Sigmoid colon (tissue), 7 donors: ENCODE data around the gene PLTP. TPM values are rescaled to one million over a fixed set of nuclear protein-coding genes. Genes with fewer than 3 reads are reported as not detected.

ENCODE experiments used
- DNase-seq: peaks from one replicate; pipeline ENCODE4 v3.0.0-alpha.2; 2019
- H3K27ac ChIP-seq, 4 donors: fragments of 200-600 bp; sonication (generic); one replicate each; pipeline ENCODE4 v1.5.1; 2016 to 2019; ENCODE audit warnings: mild to moderate bottlenecking in 1 of 4
- H3K27me3 ChIP-seq, 3 donors: fragments of 200-600 bp; sonication (generic); one replicate each; pipeline ENCODE4 v1.5.1; 2019; ENCODE audit warnings: mild to moderate bottlenecking in 1 of 3
- H3K36me3 ChIP-seq, 4 donors: fragments of 200-600 bp; sonication (generic); one replicate each; pipeline ENCODE4 v1.5.1; 2016 to 2019
- H3K4me1 ChIP-seq, 4 donors: fragments of 200-600 bp; sonication (generic); one replicate each; pipeline ENCODE4 v1.5.1; 2017 to 2019
- H3K4me3 ChIP-seq, 4 donors: fragments of 200-600 bp; sonication (generic); one replicate each; pipeline ENCODE4 v1.5.1; 2017 to 2019; ENCODE audit warnings: mild to moderate bottlenecking in 2 of 4, moderate library complexity in 1 of 4
- H3K9me3 ChIP-seq, 4 donors: fragments of 200-600 bp in 3 of 4; sonication (generic) in 3 of 4; one replicate each; pipeline versions ENCODE4 v1.5.1 to v1.6.1; 2013 to 2019
- EP300 ChIP-seq, 4 donors: sonication (generic); formaldehyde crosslinking; IDR thresholded peaks; one replicate each; pipeline ENCODE4 v1.6.1; 2017; ENCODE audit warnings: antibody characterized with exemption in 4 of 4
- POLR2A ChIP-seq, 2 donors: fragments of 450-650 bp; IDR thresholded peaks; one replicate each; pipeline ENCODE4 v1.6.1; 2016; ENCODE audit warnings: antibody characterized with exemption in 2 of 2, mild to moderate bottlenecking in 2 of 2, moderate library complexity in 2 of 2
- POLR2AphosphoS5 ChIP-seq, 4 donors: sonication (generic); formaldehyde crosslinking; IDR thresholded peaks; one replicate each; pipeline ENCODE4 v1.6.1; 2017; ENCODE audit warnings: antibody characterized with exemption in 4 of 4
- WGBS, 2 donors: extraction: QIAGEN DNeasy Blood & Tissue Kit; methylation state at CpG; one replicate each; pipeline ENCODE4 v1.1.7; 2013; 5-methylcytosine and 5-hydroxymethylcytosine counted together
- intact Hi-C: fragments of 100-400 bp; cut with DNase I; formaldehyde crosslinking; loops from one replicate; pipeline ENCODE4 v1.15.1; 2023
- polyA plus RNA-seq, 3 donors: library from polyadenylated mRNA; stranded (reverse); fragments of 200-250 nt; gene quantifications; one replicate each; pipeline ENCODE4 v1.2.3, GENCODE V29; 2013
- total RNA-seq, 4 donors: library from RNA; depleted of rRNA; stranded (reverse); fragments of >200 nt; gene quantifications; one replicate each; pipeline ENCODE4 v1.1.0, GENCODE V29; 2016
- TF ChIP-seq, protein P1 (sequence below), 4 experiments: fragments of 450-650 bp in 3 of 4; fragments of 200-600 bp in 1 of 4; IDR thresholded peaks; one replicate each; pipeline ENCODE4 v1.5.1; 2016 to 2019; ENCODE audit warnings: antibody characterized with exemption in 4 of 4, mild to moderate bottlenecking in 3 of 4, moderate library complexity in 2 of 4
- donor health status: healthy with polysubstance abuse.
- donor health status: Bipolar disorder and iron deficiency.
- donor health status: healthy.

PLTP gene
- total and polyA plus RNA-seq, 7 donors: 36.6 to 296 (median 68.7) TPM

DNA sequence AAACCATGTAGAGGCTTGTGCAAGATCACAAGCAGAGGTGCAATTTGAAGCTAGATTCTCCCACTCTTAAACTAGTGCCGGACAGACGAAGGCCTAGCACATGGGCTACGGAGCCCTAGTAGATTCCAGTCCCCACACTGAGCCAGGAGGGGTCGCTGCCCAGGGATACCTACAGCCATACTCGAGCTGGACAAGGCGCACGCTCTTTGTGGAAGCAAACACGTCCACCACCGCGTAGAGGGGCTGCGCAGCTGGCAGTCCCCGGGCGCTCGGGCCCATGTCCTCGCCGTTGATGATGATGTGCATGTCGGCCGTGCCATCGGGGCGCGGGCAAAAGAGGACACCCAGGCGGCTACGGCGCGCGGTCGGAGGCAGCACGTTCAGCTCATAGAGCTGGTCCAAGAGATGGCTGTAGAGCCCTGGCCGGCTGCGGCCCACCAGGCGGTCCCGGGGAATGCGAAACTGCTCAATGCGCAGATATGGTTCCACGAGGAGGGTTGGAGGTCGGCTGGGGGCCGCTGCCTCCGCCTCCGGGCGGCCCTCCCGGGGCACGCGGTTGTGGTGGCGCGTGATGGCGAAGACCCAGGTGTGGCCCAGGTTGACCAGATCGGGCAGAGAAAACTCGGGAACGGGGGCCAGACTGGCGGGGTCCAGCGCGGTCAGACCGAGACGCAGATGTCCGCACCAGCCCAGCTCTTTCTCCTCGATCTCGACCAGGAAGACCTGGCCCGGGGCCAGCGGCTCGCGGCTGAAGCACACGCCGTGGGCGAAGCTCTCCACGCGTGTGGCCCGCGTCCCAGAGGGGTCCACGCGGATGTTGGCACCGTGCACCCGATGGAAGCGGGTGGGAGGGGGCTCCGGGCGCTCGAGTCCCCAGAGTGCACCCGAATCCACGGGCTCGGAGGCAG lies 21.6 kb downstream of the PLTP start:
- no peak for TF ChIP-seq POLR2A (IDR thresholded peaks at IDR 0.05)
- no peak for TF ChIP-seq EP300 (IDR thresholded peaks at IDR 0.05)
- TF ChIP-seq POLR2AphosphoS5 (IDR thresholded peaks at IDR 0.05): peak; percentile 14 to 54 (median 46)
- TF ChIP-seq, protein P1, sequence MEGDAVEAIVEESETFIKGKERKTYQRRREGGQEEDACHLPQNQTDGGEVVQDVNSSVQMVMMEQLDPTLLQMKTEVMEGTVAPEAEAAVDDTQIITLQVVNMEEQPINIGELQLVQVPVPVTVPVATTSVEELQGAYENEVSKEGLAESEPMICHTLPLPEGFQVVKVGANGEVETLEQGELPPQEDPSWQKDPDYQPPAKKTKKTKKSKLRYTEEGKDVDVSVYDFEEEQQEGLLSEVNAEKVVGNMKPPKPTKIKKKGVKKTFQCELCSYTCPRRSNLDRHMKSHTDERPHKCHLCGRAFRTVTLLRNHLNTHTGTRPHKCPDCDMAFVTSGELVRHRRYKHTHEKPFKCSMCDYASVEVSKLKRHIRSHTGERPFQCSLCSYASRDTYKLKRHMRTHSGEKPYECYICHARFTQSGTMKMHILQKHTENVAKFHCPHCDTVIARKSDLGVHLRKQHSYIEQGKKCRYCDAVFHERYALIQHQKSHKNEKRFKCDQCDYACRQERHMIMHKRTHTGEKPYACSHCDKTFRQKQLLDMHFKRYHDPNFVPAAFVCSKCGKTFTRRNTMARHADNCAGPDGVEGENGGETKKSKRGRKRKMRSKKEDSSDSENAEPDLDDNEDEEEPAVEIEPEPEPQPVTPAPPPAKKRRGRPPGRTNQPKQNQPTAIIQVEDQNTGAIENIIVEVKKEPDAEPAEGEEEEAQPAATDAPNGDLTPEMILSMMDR (IDR thresholded peaks at IDR 0.05): peak in 3 of 4 experiments; percentile 42 to 67 (median 56)
- intact Hi-C loops: loop anchor here (2.0 to 5.0 kb wide), 3 partner anchors 44 to 92 kb away; partner anchors contain the start of genes PCIF1 and SNX21
- 1% methylated on average over 79 of the region's 79 CpGs for WGBS, 2 donors
- DNase-seq: peak; percentile 94
- Histone ChIP-seq H3K27me3 (no peaks in the 10 kb centered on the region), H3K36me3 (peaks cover 7 to 51% (median 14%) of the 10 kb centered on the region in 4 donors), H3K4me1 (peaks cover 0 to 40% (median 29%) of the 10 kb centered on the region in 4 donors), H3K27ac (peak overlapping the region; percentile 89 to 93 (median 91)), H3K4me3 (peak overlapping the region; percentile 57 to 95 (median 81)), H3K9me3 (no peaks in the 10 kb centered on the region)

DNA sequence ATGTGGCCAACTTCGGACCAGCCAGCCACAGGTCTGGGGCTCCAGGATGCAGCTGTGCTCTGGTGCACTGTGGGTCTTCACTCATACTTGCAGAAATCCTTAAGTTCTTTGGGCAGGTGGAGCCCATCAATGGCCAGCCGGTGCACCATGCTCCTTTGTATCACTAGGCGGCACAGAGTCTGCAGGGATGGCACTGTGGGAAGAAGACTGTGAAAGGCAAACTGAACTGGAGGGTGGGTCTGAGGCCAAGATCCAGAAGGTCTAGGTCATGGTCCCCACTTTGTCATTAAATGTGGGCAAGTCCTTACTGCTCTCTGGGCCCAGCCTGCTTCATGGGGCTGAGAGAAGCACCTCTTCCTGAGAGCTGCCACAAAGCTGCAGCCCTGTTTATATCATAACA lies 23.3 kb downstream of the PLTP start:
- Histone ChIP-seq H3K36me3 (peaks cover under 1 to 51% (median 2%) of the 10 kb centered on the region in 4 donors), H3K4me1 (peaks cover 0 to 45% (median 32%) of the 10 kb centered on the region in 4 donors), H3K4me3 (no peak overlapping the region), H3K27ac (no peak overlapping the region), H3K9me3 (no peaks in the 10 kb centered on the region), H3K27me3 (no peaks in the 10 kb centered on the region)
- intact Hi-C loops: no loop called here
- TF ChIP-seq EP300 (IDR thresholded peaks at IDR 0.05): no peak
- WGBS, 2 donors: 90 to 96% methylated on average over 3 of the region's 3 CpGs
- DNase-seq: no peak

DNA sequence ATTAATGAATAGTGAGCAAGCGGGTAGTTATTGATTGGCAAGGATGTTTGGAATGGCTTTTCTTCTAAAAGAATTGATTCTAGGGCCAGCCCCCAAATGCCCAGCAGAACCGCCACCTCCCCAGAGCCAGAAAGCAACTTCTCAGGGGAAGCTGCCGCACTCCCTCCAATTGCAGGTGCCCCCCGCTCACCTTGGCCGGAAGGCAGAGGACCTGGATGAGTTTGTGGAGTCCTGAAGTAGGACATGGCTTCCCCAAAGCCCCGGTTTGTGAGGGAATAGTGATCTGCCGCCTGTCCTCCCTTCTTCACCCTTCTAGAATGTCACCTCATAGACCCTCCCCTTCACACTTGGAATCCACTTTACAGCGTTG lies 24.6 kb downstream of the PLTP start, which contains the start of gene SPATA25:
TSS of gene SPATA25 (minus strand) at position 277 of the 370 bp plus-strand sequence. CDS start at position 245, 32 bp downstream.
- H3K36me3 ChIP-seq: peaks cover 6 to 51% (median 12%) of the 10 kb centered on the region in 4 donors
- TF ChIP-seq POLR2AphosphoS5 (IDR thresholded peaks at IDR 0.05) (no peak), POLR2A (IDR thresholded peaks at IDR 0.05) (no peak), EP300 (IDR thresholded peaks at IDR 0.05) (no peak)
- TF ChIP-seq, protein P1 (IDR thresholded peaks at IDR 0.05): no peak
- H3K27ac ChIP-seq: no peak within 1 kb of the TSS
- H3K4me1 ChIP-seq: peaks cover 0 to 34% (median 28%) of the 10 kb centered on the region in 4 donors
- no peaks in the 10 kb centered on the region for H3K27me3 ChIP-seq
- H3K4me3 ChIP-seq: no peak within 1 kb of the TSS
- 92 to 94% methylated on average over 8 of the region's 8 CpGs for WGBS, 2 donors
- no peak for DNase-seq
- intact Hi-C loops: no loop called here
- H3K9me3 ChIP-seq: no peaks in the 10 kb centered on the region

DNA sequence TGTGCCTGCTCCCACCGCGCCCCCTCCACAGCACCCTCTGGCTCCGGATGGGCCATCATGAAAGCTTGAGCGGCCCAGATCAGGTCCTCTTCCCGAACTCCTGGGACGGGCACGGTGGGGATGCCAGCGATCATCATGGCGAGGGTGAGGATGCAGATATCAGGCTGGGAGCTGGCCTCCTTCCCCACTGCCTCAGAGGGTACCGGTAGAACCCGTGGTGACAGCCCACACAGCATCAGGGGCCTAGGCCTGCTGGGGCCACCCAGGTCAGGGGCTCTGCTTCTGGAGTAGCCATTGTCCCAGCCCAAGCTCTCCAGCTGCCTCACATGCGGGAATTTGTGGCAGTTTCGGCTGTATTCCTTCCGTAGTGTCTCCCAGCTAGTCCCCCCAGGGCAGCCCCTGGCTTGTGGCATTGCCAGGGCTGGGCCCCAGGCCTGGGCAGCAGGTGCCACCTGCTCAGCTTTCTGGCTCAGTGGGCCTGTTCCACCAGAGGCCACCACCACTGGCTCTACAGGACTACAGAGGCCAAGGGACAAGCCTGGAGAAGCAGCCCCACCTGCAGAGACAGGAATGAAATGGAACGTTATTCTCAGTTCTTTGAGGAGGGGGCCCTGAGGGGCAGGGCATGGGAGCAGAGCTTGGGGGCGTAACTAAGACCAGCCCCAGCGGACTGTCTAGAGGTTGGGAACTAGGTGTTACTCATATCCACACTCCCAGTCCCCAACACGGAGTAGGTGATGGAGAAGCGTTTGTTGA lies 25.2 kb downstream of the PLTP start:
- H3K27me3 ChIP-seq: no peaks in the 10 kb centered on the region

More for the DNA sequence above, 25.2 kb downstream of the PLTP start:
- Histone ChIP-seq H3K4me1 (peaks cover 0 to 33% (median 27%) of the 10 kb centered on the region in 4 donors), H3K27ac (no peak overlapping the region), H3K36me3 (peaks cover 6 to 50% (median 12%) of the 10 kb centered on the region in 4 donors), H3K9me3 (no peaks in the 10 kb centered on the region), H3K4me3 (no peak overlapping the region)
- no peak for DNase-seq
- TF ChIP-seq, protein P1 (IDR thresholded peaks at IDR 0.05): no peak
- TF ChIP-seq POLR2AphosphoS5 (IDR thresholded peaks at IDR 0.05) (no peak), POLR2A (IDR thresholded peaks at IDR 0.05) (no peak), EP300 (IDR thresholded peaks at IDR 0.05) (no peak)
- intact Hi-C loops: no loop called here
- WGBS, 2 donors: 93 to 94% methylated on average over 19 of the region's 19 CpGs
